ENCODE data around the gene PLEKHH1. TPM values are rescaled to one million over a fixed set of nuclear protein-coding genes. Genes with fewer than 3 reads are reported as not detected.

The PLEKHH1 gene
- total and polyA plus RNA-seq, 9 of the 15 experiments (the other 6 are each of a cell fraction or from before 2014, with no cell fraction given) = 0.76 to 5.9 (median 2.9) TPM

DNA sequence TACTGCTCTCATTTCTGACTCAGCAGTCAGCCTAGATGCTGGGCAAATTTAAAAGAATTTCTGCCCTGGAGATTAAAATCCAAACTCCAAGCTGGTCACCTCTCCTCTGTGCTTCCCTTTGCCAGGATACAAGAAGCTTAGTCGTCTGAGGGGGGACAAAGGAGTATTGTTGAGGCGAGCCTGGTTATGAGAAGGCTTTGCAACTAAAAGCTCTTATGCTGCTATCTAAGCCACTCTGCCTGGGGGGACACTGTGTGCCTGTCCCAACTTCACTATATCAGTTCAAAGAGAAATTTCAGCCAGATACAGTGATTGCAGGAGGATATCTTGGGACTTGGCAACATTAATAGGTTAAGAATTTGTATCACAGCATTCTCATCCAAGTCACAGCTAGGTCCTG is 10.8 kb upstream of the PLEKHH1 start:
- H3K9me3 ChIP-seq (replicated peaks; ENCODE audit: control insufficient read depth, insufficient read depth, low read depth, low read length) = no peaks in the 10 kb centered on the region
- DNase-seq (ENCODE audit: extremely low read depth in 1 of 4, low spot score in 3 of 4) (no peak), ATAC-seq (no peak), FAIRE-seq (no peak)
- TF ChIP-seq DNMT1 (IDR thresholded peaks at IDR 0.05) (no peak), MYNN (IDR thresholded peaks at IDR 0.05) (no peak), MYNN (CRISPR knock-in tag; IDR thresholded peaks at IDR 0.05) (no peak)
- TF ChIP-seq, protein P1, sequence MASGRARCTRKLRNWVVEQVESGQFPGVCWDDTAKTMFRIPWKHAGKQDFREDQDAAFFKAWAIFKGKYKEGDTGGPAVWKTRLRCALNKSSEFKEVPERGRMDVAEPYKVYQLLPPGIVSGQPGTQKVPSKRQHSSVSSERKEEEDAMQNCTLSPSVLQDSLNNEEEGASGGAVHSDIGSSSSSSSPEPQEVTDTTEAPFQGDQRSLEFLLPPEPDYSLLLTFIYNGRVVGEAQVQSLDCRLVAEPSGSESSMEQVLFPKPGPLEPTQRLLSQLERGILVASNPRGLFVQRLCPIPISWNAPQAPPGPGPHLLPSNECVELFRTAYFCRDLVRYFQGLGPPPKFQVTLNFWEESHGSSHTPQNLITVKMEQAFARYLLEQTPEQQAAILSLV (tag; IDR thresholded peaks at IDR 0.05) = no peak
- no peaks in the 10 kb centered on the region for H4K20me1 ChIP-seq (replicated peaks; ENCODE audit: control insufficient read depth, insufficient read depth, low read length)
- no peak overlapping the region for H3K9ac ChIP-seq (ENCODE audit: insufficient read depth in 1 of 2, low read depth in 2 of 2, low read length in 2 of 2)
- H3K27ac ChIP-seq (ENCODE audit: extremely low read depth, low read depth, low read length) = no peak overlapping the region
- H3K4me3 ChIP-seq = no peak overlapping the region
- H2AFZ ChIP-seq (ENCODE audit: low read depth, low read length) = no peak overlapping the region
- H3K4me2 ChIP-seq (ENCODE audit: insufficient read depth, low read length) = no peak overlapping the region
- CTCF ChIA-PET (ENCODE audit: low intra/inter-chr PET ratio) = no interaction called here
- H3K4me1 ChIP-seq (replicated peaks in 1 of 2; ENCODE audit: control insufficient read depth in 2 of 2, insufficient read depth in 2 of 2, low read length in 2 of 2) = no peaks in the 10 kb centered on the region; a peak in 1 of 5 replicates
- no peaks in the 10 kb centered on the region for H3K36me3 ChIP-seq (ENCODE audit: control insufficient read depth, insufficient read depth, low read length)
- no TSS peak for BruUV-seq (replicated peaks)
- H3K27me3 ChIP-seq (ENCODE audit: control insufficient read depth in 2 of 2, insufficient read depth in 2 of 2, low read length in 2 of 2) = peaks cover 6 to 23% of the 10 kb centered on the region in 2 experiments; a peak in 3 of 5 replicates
- in situ Hi-C loops (cut with MboI) (no loop called here), intact Hi-C loops (cut with micrococcal nuclease) (no loop called here)
- no peaks in the 10 kb centered on the region for H3K9me1 ChIP-seq (ENCODE audit: control insufficient read depth, insufficient read depth, low read length)
- no peaks in the 10 kb centered on the region for H3K79me2 ChIP-seq (ENCODE audit: control insufficient read depth, insufficient read depth, low read length)
- POLR2A ChIA-PET = no interaction called here
- WGBS (ENCODE audit: insufficient coverage, low coverage, missing lambda C conversion rate) = 0% methylated on average over 2 of the region's 2 CpGs

Measured in K562 (cell line).